Hepatocyte (in vitro differentiated cells): ENCODE measurements around the gene MECR. TPM values are rescaled to one million over a fixed set of nuclear protein-coding genes. Genes with fewer than 3 reads are reported as not detected.
A peak's percentile ranks its signal among the peaks of the same experiment; 100 is the strongest.

Experiments used
- DNase-seq: peaks from one replicate; pipeline ENCODE4 v3.0.0-alpha.2; 2016; ENCODE audit warnings: low spot score
- H2AFZ ChIP-seq: fragments of 200-600 bp; sonication (generic); 2 replicates; pipeline ENCODE4 v1.6.0; 2016; ENCODE audit warnings: antibody characterized with exemption, mild to moderate bottlenecking
- H3K27ac ChIP-seq: fragments of 200-600 bp; sonication (generic); 2 replicates; pipeline ENCODE4 v1.5.1; 2016; ENCODE audit warnings: mild to moderate bottlenecking
- H3K27me3 ChIP-seq: fragments of 200-600 bp; sonication (generic); 2 replicates; pipeline ENCODE4 v1.6.1; 2016
- H3K36me3 ChIP-seq: fragments of 200-600 bp; sonication (generic); replicated peaks from 2 replicates; pipeline ENCODE4 v1.5.1; 2016; ENCODE audit warnings: low read depth; ENCODE audit not compliant: insufficient read depth
- H3K4me1 ChIP-seq: fragments of 200-600 bp; sonication (generic); 2 replicates; pipeline ENCODE4 v1.5.1; 2016; ENCODE audit warnings: mild to moderate bottlenecking, moderate library complexity; ENCODE audit not compliant: insufficient read depth
- H3K4me2 ChIP-seq: fragments of 200-600 bp; sonication (generic); 2 replicates; pipeline ENCODE4 v1.6.0; 2016
- H3K4me3 ChIP-seq: fragments of 200-600 bp; sonication (generic); 2 replicates; pipeline ENCODE4 v1.5.1; 2016; ENCODE audit warnings: mild to moderate bottlenecking
- H3K79me2 ChIP-seq: fragments of 200-600 bp; sonication (generic); 2 replicates; pipeline ENCODE4 v1.6.0; 2017; ENCODE audit warnings: mild to moderate bottlenecking
- H3K9me2 ChIP-seq: fragments of 200-600 bp; sonication (generic); replicated peaks from 2 replicates; pipeline ENCODE4 v1.6.0; 2017; ENCODE audit warnings: mild to moderate bottlenecking; ENCODE audit not compliant: insufficient read depth
- H3K9me3 ChIP-seq: fragments of 200-600 bp; sonication (generic); 2 replicates; pipeline ENCODE4 v1.5.1; 2016; ENCODE audit warnings: low read depth, mild to moderate bottlenecking
- H4K20me1 ChIP-seq: fragments of 200-600 bp; sonication (generic); 2 replicates; pipeline ENCODE4 v1.6.0; 2016; ENCODE audit warnings: mild to moderate bottlenecking; ENCODE audit not compliant: insufficient read depth, poor library complexity, severe bottlenecking
- CTCF ChIP-seq: fragments of 200-600 bp; sonication (generic); IDR thresholded peaks from 2 replicates; pipeline ENCODE4 v1.5.1; 2016; ENCODE audit warnings: antibody characterized with exemption, mild to moderate bottlenecking; ENCODE audit not compliant: poor library complexity
- EZH2 ChIP-seq: fragments of 200-600 bp; sonication (generic); IDR thresholded peaks from 2 replicates; pipeline ENCODE4 v1.6.1; 2016; ENCODE audit warnings: antibody characterized with exemption, mild to moderate bottlenecking, borderline replicate concordance
- EZH2phosphoT487 ChIP-seq: fragments of 200-600 bp; sonication (generic); IDR thresholded peaks from one replicate; pipeline ENCODE4 v1.6.1; 2018; ENCODE audit warnings: antibody characterized with exemption, mild to moderate bottlenecking, low read depth, moderate library complexity; ENCODE audit not compliant: unreplicated experiment, severe bottlenecking
- WGBS: methylation state at CpG from one replicate; pipeline ENCODE4 v1.1.6; 2016; ENCODE audit warnings: low lambda C conversion rate; ENCODE audit errors: missing lambda C conversion rate; 5-methylcytosine and 5-hydroxymethylcytosine counted together
- polyA plus RNA-seq: library from polyadenylated mRNA; unstranded; fragments of >200 nt; fragmentation: Nextera tagmentation; extraction: Ambion mirVana; gene quantifications from 2 replicates; pipeline ENCODE4 v1.2.1, GENCODE V29; 2016
- total RNA-seq: library from RNA; depleted of rRNA; stranded (reverse); fragments of >200 nt; gene quantifications from 2 replicates; pipeline ENCODE4 v1.2.3, GENCODE V29; 2014

Gene MECR
- total and polyA plus RNA-seq, 2 experiments from 2014 or later, result 14.2 to 35.2 TPM

- WGBS, result 91% methylated on average over 8 of the region's 8 CpGs
- H4K20me1 ChIP-seq, result no peaks in the 10 kb centered on the region
Observed at GRCh38 chr1:29195881-29196291, 34.8 kb downstream of the MECR start.

GRCh38 chr1:29193879-29194455, 36.8 kb downstream of the MECR start:
- Histone ChIP-seq H3K4me1 (no peaks in the 10 kb centered on the region), H3K27ac (no peak overlapping the region), H3K4me3 (no peak overlapping the region), H3K36me3 (no peaks in the 10 kb centered on the region), H3K27me3 (no peaks in the 10 kb centered on the region), H3K79me2 (no peaks in the 10 kb centered on the region), H4K20me1 (no peaks in the 10 kb centered on the region), H3K9me3 (no peaks in the 10 kb centered on the region), H2AFZ (no peak overlapping the region), H3K4me2 (no peak overlapping the region), H3K9me2 (no peaks in the 10 kb centered on the region)
- TF ChIP-seq EZH2phosphoT487 (no peak), CTCF (no peak), EZH2 (no peak)
- no peak for DNase-seq
- 97% methylated on average over 8 of the region's 8 CpGs for WGBS

More at GRCh38 chr1:29195881-29196291, 34.8 kb downstream of the MECR start:
- Histone ChIP-seq H3K79me2 (no peaks in the 10 kb centered on the region), H3K9me2 (no peaks in the 10 kb centered on the region), H3K27me3 (no peaks in the 10 kb centered on the region), H3K36me3 (no peaks in the 10 kb centered on the region), H2AFZ (no peak overlapping the region), H3K4me3 (no peak overlapping the region), H3K27ac (no peak overlapping the region), H3K9me3 (no peaks in the 10 kb centered on the region), H3K4me2 (no peak overlapping the region), H3K4me1 (no peaks in the 10 kb centered on the region)
- DNase-seq, result no peak
- TF ChIP-seq EZH2 (no peak), EZH2phosphoT487 (no peak), CTCF (no peak)

- Histone ChIP-seq H3K9me2 (no peaks in the 10 kb centered on the region), H3K4me1 (peaks cover 7% of the 10 kb centered on the region), H3K4me2 (no peak overlapping the region), H3K4me3 (no peak overlapping the region), H3K9me3 (no peaks in the 10 kb centered on the region), H3K27me3 (no peaks in the 10 kb centered on the region), H2AFZ (no peak overlapping the region), H3K79me2 (no peaks in the 10 kb centered on the region), H4K20me1 (no peaks in the 10 kb centered on the region), H3K36me3 (no peaks in the 10 kb centered on the region), H3K27ac (no peak overlapping the region)
- TF ChIP-seq CTCF (no peak), EZH2 (no peak), EZH2phosphoT487 (no peak)
- WGBS, result 96% methylated on average over 6 of the region's 6 CpGs
- no peak for DNase-seq
Observed at GRCh38 chr1:29190718-29191117, 40.0 kb downstream of the MECR start.

GRCh38 chr1:29186707-29187106, 44.0 kb downstream of the MECR start:
- no peaks in the 10 kb centered on the region for H3K9me2 ChIP-seq
- H2AFZ ChIP-seq, result no peak overlapping the region
- H3K79me2 ChIP-seq, result no peaks in the 10 kb centered on the region
- H3K36me3 ChIP-seq, result no peaks in the 10 kb centered on the region
- H3K9me3 ChIP-seq, result no peaks in the 10 kb centered on the region
- 85% methylated on average over 1 of the region's 1 CpG for WGBS
- TF ChIP-seq EZH2 (no peak), CTCF (no peak), EZH2phosphoT487 (no peak)
- no peaks in the 10 kb centered on the region for H3K27me3 ChIP-seq
- H4K20me1 ChIP-seq, result no peaks in the 10 kb centered on the region
- H3K4me3 ChIP-seq, result no peak overlapping the region
- peak overlapping the region; percentile 77 for H3K27ac ChIP-seq
- H3K4me2 ChIP-seq, result no peak overlapping the region
- H3K4me1 ChIP-seq, result peaks cover 13% of the 10 kb centered on the region
- no peak for DNase-seq
